Measurements from ENCODE around the gene RFPL1. TPM values are rescaled to one million over a fixed set of nuclear protein-coding genes. Genes with fewer than 3 reads are reported as not detected.

Gene RFPL1
- total and polyA plus RNA-seq, 2 experiments from 2014 or later: not detected

GRCh38 chr22:29469755-29470154 lies 31.4 kb downstream of the RFPL1 start:
- H3K27ac Mint-ChIP-seq: peak overlapping the region; percentile 12; the same call in 1 of the 2 replicates

More at GRCh38 chr22:29469755-29470154, 31.4 kb downstream of the RFPL1 start:
- no peaks in the 10 kb centered on the region for H3K9me2 ChIP-seq (ENCODE audit: insufficient read depth)
- H2AFZ ChIP-seq: peak overlapping the region; percentile 99
- H3K4me2 ChIP-seq: peak overlapping the region; percentile 98
- peaks cover 11% of the 10 kb centered on the region; the same call in 1 of the 2 replicates for H3K4me1 ChIP-seq (ENCODE audit: insufficient read depth)
- DNase-seq (ENCODE audit: low spot score): peak; percentile 61
- TF ChIP-seq EZH2phosphoT487 (IDR thresholded peaks at IDR 0.05; ENCODE audit: unreplicated experiment) (no peak), ZNF114 (CRISPR knock-in tag; IDR thresholded peaks at IDR 0.05) (no peak), STAT1 (IDR thresholded peaks at IDR 0.05; ENCODE audit: unreplicated experiment) (no peak), POLR2AphosphoS5 (IDR thresholded peaks at IDR 0.05; ENCODE audit: low read depth) (no peak), NANOG (IDR thresholded peaks at IDR 0.05; ENCODE audit: borderline replicate concordance) (no peak), ETS1 (IDR thresholded peaks at IDR 0.05) (no peak), ZNF462 (CRISPR knock-in tag; IDR thresholded peaks at IDR 0.05) (no peak), CTCF (conservative IDR thresholded peaks at IDR 0.05; ENCODE audit: low read depth in 2 of 2) (no peak), EZH2 (IDR thresholded peaks at IDR 0.05; ENCODE audit: low read depth, unreplicated experiment) (no peak), REST (IDR thresholded peaks at IDR 0.05; ENCODE audit: unreplicated experiment) (no peak), JUNB (IDR thresholded peaks at IDR 0.05; ENCODE audit: unreplicated experiment) (no peak), ZNF331 (CRISPR knock-in tag; IDR thresholded peaks at IDR 0.05; ENCODE audit: low read depth) (no peak), CREB1 (CRISPR knock-in tag; IDR thresholded peaks at IDR 0.05; ENCODE audit: low read depth) (no peak)
- H3K79me2 ChIP-seq (replicated peaks; ENCODE audit: insufficient read depth): no peaks in the 10 kb centered on the region
- H4K20me1 ChIP-seq (replicated peaks; ENCODE audit: insufficient read depth): no peaks in the 10 kb centered on the region
- H3K4me3 ChIP-seq: peak overlapping the region; percentile 81
- H3K27ac ChIP-seq (ENCODE audit: low read depth): no peak overlapping the region
- no peaks in the 10 kb centered on the region; the same call in 2 of the 3 replicates for H3K36me3 Mint-ChIP-seq (ENCODE audit: low read depth)
- H3K9me3 Mint-ChIP-seq: no peaks in the 10 kb centered on the region
- peaks cover 12% of the 10 kb centered on the region for H3F3A ChIP-seq (replicated peaks; ENCODE audit: low read depth)
- ATAC-seq: peak; percentile 37
- peaks cover 16% of the 10 kb centered on the region for H3K4me1 Mint-ChIP-seq
- H3K27me3 Mint-ChIP-seq (ENCODE audit: insufficient read depth, low read depth, poor library complexity): peaks cover 19% of the 10 kb centered on the region
- H3K36me3 ChIP-seq (ENCODE audit: insufficient read depth): no peaks in the 10 kb centered on the region
- H3K27me3 ChIP-seq (ENCODE audit: insufficient read depth): peaks cover 5% of the 10 kb centered on the region; the same call in 1 of the 2 replicates
- H3K4me3 Mint-ChIP-seq: peak overlapping the region; percentile 79
